ENCODE measurements around the gene NSFL1C.

- no peak for TF ChIP-seq CTCF (IDR thresholded peaks at IDR 0.05; ENCODE audit: low read depth, low read length, poor library complexity, severe bottlenecking)
- no peak for TF ChIP-seq EZH2phosphoT487 (IDR thresholded peaks at IDR 0.05; ENCODE audit: borderline replicate concordance, low read length)
These were observed 24.1 kb upstream of the NSFL1C start for GRCh38 chr20:1490643-1491195.

Measured in DOHH2 (cell line).